HepG2 (cell line): ENCODE data around the gene CXXC5. TPM values are rescaled to one million over a fixed set of nuclear protein-coding genes. Genes with fewer than 3 reads are reported as not detected.

Experiments
- HES4 ChIP-seq: sonication (generic); formaldehyde crosslinking; IDR thresholded peaks from 2 replicates; pipeline ENCODE4 v1.9.0; 2021; ENCODE audit warnings: mild to moderate bottlenecking, missing genetic modification reagents, borderline replicate concordance
- KDM5B ChIP-seq: sonication (generic); formaldehyde crosslinking; IDR thresholded peaks from 2 replicates; pipeline ENCODE4 v1.4.0; 2020; ENCODE audit warnings: missing genetic modification reagents, mild to moderate bottlenecking, borderline replicate concordance
- PRDM15 ChIP-seq: sonication (generic); formaldehyde crosslinking; IDR thresholded peaks from 2 replicates; pipeline ENCODE4 v1.4.0; 2020; ENCODE audit warnings: missing genetic modification reagents
- RFXAP ChIP-seq: sonication (generic); formaldehyde crosslinking; IDR thresholded peaks from 2 replicates; pipeline ENCODE4 v1.4.0; 2020; ENCODE audit warnings: missing genetic modification reagents, borderline replicate concordance
- SAFB2 ChIP-seq: sonication (generic); formaldehyde crosslinking; IDR thresholded peaks from 2 replicates; pipeline ENCODE4 v1.5.1; 2020; ENCODE audit warnings: missing genetic modification reagents, low read depth, mild to moderate bottlenecking, borderline replicate concordance
- SAP130 ChIP-seq: IDR thresholded peaks from 2 replicates; pipeline ENCODE4 v1.6.1; 2016; ENCODE audit warnings: low read depth
- SMYD3 ChIP-seq: sonication (generic); formaldehyde crosslinking; IDR thresholded peaks from 2 replicates; pipeline ENCODE4 v1.8.1; 2023; ENCODE audit warnings: mild to moderate bottlenecking, missing genetic modification reagents
- ZBTB34 ChIP-seq: sonication (generic); formaldehyde crosslinking; IDR thresholded peaks from 2 replicates; pipeline ENCODE4 v1.8.0; 2022; ENCODE audit warnings: mild to moderate bottlenecking, missing genetic modification reagents
- ZBTB37 ChIP-seq: sonication (generic); formaldehyde crosslinking; IDR thresholded peaks from 2 replicates; pipeline ENCODE4 v1.4.0; 2020; ENCODE audit warnings: mild to moderate bottlenecking, missing genetic modification reagents
- ZNF224 ChIP-seq: sonication (generic); formaldehyde crosslinking; IDR thresholded peaks from 2 replicates; pipeline ENCODE4 v1.5.0; 2020; ENCODE audit warnings: mild to moderate bottlenecking, missing genetic modification reagents
- ZNF235 ChIP-seq: sonication (generic); formaldehyde crosslinking; IDR thresholded peaks from 2 replicates; pipeline ENCODE4 v1.8.1; 2023; ENCODE audit warnings: mild to moderate bottlenecking, missing genetic modification reagents, borderline replicate concordance
- ZNF280B ChIP-seq: sonication (generic); formaldehyde crosslinking; IDR thresholded peaks from 2 replicates; pipeline ENCODE4 v1.5.0; 2020; ENCODE audit warnings: missing genetic modification reagents, mild to moderate bottlenecking, borderline replicate concordance
- ZNF512B ChIP-seq: sonication (generic); formaldehyde crosslinking; IDR thresholded peaks from 2 replicates; pipeline ENCODE4 v1.5.1; 2020; ENCODE audit warnings: missing genetic modification reagents, mild to moderate bottlenecking, borderline replicate concordance
- ZNF562 ChIP-seq: sonication (generic); formaldehyde crosslinking; IDR thresholded peaks from 2 replicates; pipeline ENCODE4 v1.8.0; 2022; ENCODE audit warnings: missing genetic modification reagents, borderline replicate concordance
- ZNF616 ChIP-seq: sonication (generic); formaldehyde crosslinking; IDR thresholded peaks from 2 replicates; pipeline ENCODE4 v1.5.0; 2020; ENCODE audit warnings: low read depth, mild to moderate bottlenecking, missing genetic modification reagents
- ZNF768 ChIP-seq: sonication (generic); formaldehyde crosslinking; IDR thresholded peaks from 2 replicates; pipeline ENCODE4 v1.4.0; 2020; ENCODE audit warnings: missing genetic modification reagents
- polyA plus RNA-seq, 8 experiments: library from polyadenylated mRNA; depleted of rRNA in 3 of 8; stranded (reverse) in 7 of 8; unstranded in 1 of 8; fragments of >200 nt; fragmentation: Illumina TruSeq in 4 of 8; extraction: Trizol in 4 of 8; gene quantifications; 2 replicates each; pipeline versions ENCODE4 v1.2.1 to v1.2.3, GENCODE V29; 2011 to 2016; ENCODE audit warnings: low read depth in 4 of 8, missing spikeins in 1 of 8, mixed read lengths in 1 of 8; ENCODE audit not compliant: insufficient read depth in 1 of 8
- total RNA-seq, 5 experiments: library from RNA; depleted of rRNA; stranded (reverse); fragments of >200 nt; fragmentation: Illumina TruSeq; extraction: Trizol; gene quantifications; 2 replicates each; pipeline ENCODE4 v1.2.3, GENCODE V29; 2016; ENCODE audit warnings: low read depth in 1 of 5

The CXXC5 gene
- total and polyA plus RNA-seq, 2 of the 13 experiments (the other 11 are each of a cell fraction or from before 2014, with no cell fraction given) = 32.3 to 33.0 TPM

GRCh38 chr5:139710319-139711066 lies 62.3 kb downstream of the CXXC5 start (continued):
- TF ChIP-seq SAFB2 (CRISPR knock-in tag) (peak; percentile 36; the same call in 1 of the 2 replicates), SAP130 (0 out of 2 replicates have a peak, but pooled peaks have one; percentile 9), ZNF768 (CRISPR knock-in tag) (peak; percentile 96), ZBTB37 (CRISPR knock-in tag) (no peak), ZNF512B (CRISPR knock-in tag) (no peak), ZNF616 (CRISPR knock-in tag) (0 out of 2 replicates have a peak, but pooled peaks have one; percentile 55), ZNF235 (CRISPR knock-in tag) (no peak), KDM5B (CRISPR knock-in tag) (peak; percentile 70; the same call in 1 of the 2 replicates), RFXAP (CRISPR knock-in tag) (0 out of 2 replicates have a peak, but pooled peaks have one; percentile 10), ZNF562 (CRISPR knock-in tag) (no peak), ZBTB34 (CRISPR knock-in tag) (peak; percentile 83), ZNF224 (no peak), SMYD3 (CRISPR knock-in tag) (0 out of 2 replicates have a peak, but pooled peaks have one; percentile 63), PRDM15 (CRISPR knock-in tag) (0 out of 2 replicates have a peak, but pooled peaks have one; percentile 9), HES4 (CRISPR knock-in tag) (peak; percentile 79), ZNF280B (CRISPR knock-in tag) (no peak)
